B cell (primary cell): Measurements from ENCODE around the gene CSMD2. TPM values are rescaled to one million over a fixed set of nuclear protein-coding genes. Genes with fewer than 3 reads are reported as not detected.

Experiments used
- ATAC-seq: fragments of 200-7000 bp; cut with Tn5 transposase; one replicate; pipeline ENCODE4 v1.10.0; 2021; ENCODE audit warnings: low read depth, mild to moderate bottlenecking, moderate number of reproducible peaks, moderate library complexity
- CTCF ChIA-PET: fragments of 350-600 bp; sonication (Branson Sonifier 250); formaldehyde crosslinking; loops from one replicate; lab custom pipeline; 2021; ENCODE audit warnings: antibody characterized with exemption, inconsistent platforms; lab: Charles Lee
- POLR2A ChIA-PET: fragments of 350-600 bp; sonication (Branson Sonifier 250); formaldehyde crosslinking; loops from one replicate; lab custom pipeline; 2021; ENCODE audit warnings: antibody characterized with exemption; lab: Charles Lee
- DNase-seq: peaks from one replicate; pipeline ENCODE4 v3.0.0; 2013
- H2AFZ ChIP-seq: 2 replicates; pipeline ENCODE4 v1.6.1; 2012; ENCODE audit warnings: mild to moderate bottlenecking, low read depth, low read length; ENCODE audit not compliant: insufficient read depth, poor library complexity, severe bottlenecking
- H3K27ac ChIP-seq, 2 donors: 1 replicate in 1 of 2; 2 replicates in 1 of 2; pipeline ENCODE4 v1.5.1; 2012 to 2013; ENCODE audit warnings: low read length in 2 of 2, mild to moderate bottlenecking in 2 of 2, moderate library complexity in 1 of 2
- H3K27me3 ChIP-seq, 4 experiments: fragments of 200-600 bp in 1 of 4; sonication (generic) in 1 of 4; replicated peaks in 1 of 4; 1 replicate in 2 of 4; 2 replicates in 2 of 4; pipeline versions ENCODE4 v1.6.1 to v1.7.0; 2013 to 2016; ENCODE audit warnings: low read length in 3 of 4, mild to moderate bottlenecking in 2 of 4, mixed read lengths in 1 of 4, moderate library complexity in 1 of 4; ENCODE audit not compliant: insufficient read depth in 4 of 4, control insufficient read depth in 3 of 4; ENCODE audit errors: control extremely low read depth in 1 of 4
- H3K36me3 ChIP-seq, 2 experiments: replicated peaks in 1 of 2; 1 replicate in 1 of 2; 2 replicates in 1 of 2; pipeline versions ENCODE4 v1.6.1 to v1.7.1; 2013; ENCODE audit warnings: low read length in 1 of 2; ENCODE audit not compliant: insufficient read depth in 2 of 2, control insufficient read depth in 1 of 2; ENCODE audit errors: control extremely low read depth in 1 of 2, extremely low read depth in 1 of 2
- H3K4me1 ChIP-seq, 2 donors: fragments of 200-600 bp in 1 of 2; sonication (generic) in 1 of 2; 1 replicate in 1 of 2; 2 replicates in 1 of 2; pipeline versions ENCODE4 v1.5.1 to v1.6.1; 2013 to 2017; ENCODE audit warnings: low read length in 2 of 2; ENCODE audit not compliant: control insufficient read depth in 2 of 2, insufficient read depth in 2 of 2
- H3K4me2 ChIP-seq: replicated peaks from 2 replicates; pipeline ENCODE3; 2012; ENCODE audit warnings: mild to moderate bottlenecking, low read depth, low read length; ENCODE audit not compliant: poor library complexity, severe bottlenecking
- H3K4me3 ChIP-seq, 5 experiments: fragments of 200-600 bp in 1 of 5; sonication (generic) in 1 of 5; 1 replicate in 3 of 5; 2 replicates in 2 of 5; pipeline versions ENCODE4 v1.5.1 to v1.7.0; 2011 to 2016; ENCODE audit warnings: low read length in 4 of 5, mild to moderate bottlenecking in 4 of 5, low read depth in 2 of 5, control low read depth in 1 of 5, moderate library complexity in 1 of 5; ENCODE audit not compliant: insufficient read depth in 1 of 5; ENCODE audit errors: control extremely low read depth in 1 of 5, extremely low read depth in 1 of 5
- H3K79me2 ChIP-seq: fragments of 200-600 bp; sonication (generic); one replicate; pipeline ENCODE4 v1.6.0; 2016; ENCODE audit warnings: low read length; ENCODE audit not compliant: control insufficient read depth, insufficient read depth
- H3K9ac ChIP-seq: fragments of 200-600 bp; sonication (generic); 2 replicates; pipeline ENCODE4 v1.6.1; 2017; ENCODE audit warnings: mild to moderate bottlenecking, low read length, moderate library complexity
- H3K9me3 ChIP-seq, 3 donors: one replicate each; pipeline versions ENCODE4 v1.6.1 to v1.7.1; 2013; ENCODE audit warnings: low read length in 2 of 3; ENCODE audit not compliant: control insufficient read depth in 2 of 3, insufficient read depth in 1 of 3; ENCODE audit errors: control extremely low read depth in 1 of 3
- H4K20me1 ChIP-seq: 2 replicates; pipeline ENCODE4 v1.6.0; 2012; ENCODE audit warnings: mild to moderate bottlenecking, low read length; ENCODE audit not compliant: insufficient read depth, control insufficient read depth, poor library complexity, severe bottlenecking
- H3K27ac Mint-ChIP-seq: one replicate; pipeline ENCODE4 v1.8.0; 2021; ENCODE audit warnings: mixed read lengths
- H3K27me3 Mint-ChIP-seq: one replicate; pipeline ENCODE4 v1.8.0; 2021; ENCODE audit warnings: mixed read lengths
- H3K4me1 Mint-ChIP-seq: one replicate; pipeline ENCODE4 v1.8.0; 2021; ENCODE audit warnings: mixed read lengths
- H3K4me3 Mint-ChIP-seq: one replicate; pipeline ENCODE4 v1.8.0; 2021; ENCODE audit warnings: mixed read lengths
- H3K9me3 Mint-ChIP-seq: one replicate; pipeline ENCODE4 v1.8.0; 2022; ENCODE audit warnings: mixed read lengths; ENCODE audit not compliant: insufficient read depth
- CTCF ChIP-seq: fragments of 200-600 bp; IDR thresholded peaks from one replicate; pipeline ENCODE4 v1.8.0; 2022; ENCODE audit warnings: antibody characterized with exemption, mild to moderate bottlenecking
- EZH2 ChIP-seq: IDR thresholded peaks from 2 replicates; pipeline ENCODE4 v1.6.1; 2012; ENCODE audit warnings: borderline replicate concordance, low read depth, mild to moderate bottlenecking, moderate library complexity, low read length; ENCODE audit not compliant: insufficient read depth, poor library complexity, severe bottlenecking
- WGBS: methylation state at CpG from one replicate; pipeline ENCODE4 v1.1.5; 2013; ENCODE audit warnings: missing lambda C conversion rate; ENCODE audit not compliant: insufficient coverage; 5-methylcytosine and 5-hydroxymethylcytosine counted together
- intact Hi-C: fragments of 100-400 bp; cut with micrococcal nuclease; formaldehyde crosslinking; loops from one replicate; pipeline ENCODE4 v1.10.0; 2022
- polyA plus RNA-seq: library from polyadenylated mRNA; depleted of rRNA; stranded (reverse); fragments of >200 nt; gene quantifications from 2 replicates; pipeline ENCODE4 v1.2.3, GENCODE V29; 2012
- total RNA-seq, 2 donors: library from RNA; stranded (reverse); fragments of 120-200 nt in 1 of 2; gene quantifications; 1 replicate in 1 of 2; 2 replicates in 1 of 2; pipeline versions ENCODE4 v1.2.3 to v1.2.4, GENCODE V29; 2013 to 2022

The CSMD2 gene
- total and polyA plus RNA-seq, 2 donors (not counting 1 experiment from before 2014, with no cell fraction given), result not detected

GRCh38 chr1:33791251-33791650 is 373.8 kb downstream of the CSMD2 start:
- H3K4me1 Mint-ChIP-seq, result no peaks in the 10 kb centered on the region
- CTCF ChIA-PET, result no interaction called here
- POLR2A ChIA-PET, result no interaction called here

GRCh38 chr1:33790577-33790976 is 374.5 kb downstream of the CSMD2 start:
- CTCF ChIA-PET, result no interaction called here
- no peaks in the 10 kb centered on the region for H3K79me2 ChIP-seq
- intact Hi-C loops, result no loop called here
- no CpG with 5 or more reads among the region's 1 CpG for WGBS
- H3K27me3 ChIP-seq, result no peaks in the 10 kb centered on the region
- no peak for DNase-seq
- no peak overlapping the region for H3K4me2 ChIP-seq
- H3K4me3 ChIP-seq, result no peak overlapping the region
- H3K9me3 ChIP-seq, result peaks cover 0 to 7% (median 0%) of the 10 kb centered on the region in 3 donors
- H3K27ac ChIP-seq, result no peak overlapping the region
- Mint-ChIP-seq H3K27ac (no peak overlapping the region), H3K9me3 (peaks cover 9% of the 10 kb centered on the region), H3K27me3 (peaks cover 23% of the 10 kb centered on the region), H3K4me3 (no peak overlapping the region), H3K4me1 (no peaks in the 10 kb centered on the region)
- H4K20me1 ChIP-seq, result no peaks in the 10 kb centered on the region
- H3K9ac ChIP-seq, result no peak overlapping the region
- H3K4me1 ChIP-seq, result no peaks in the 10 kb centered on the region
- no peak for TF ChIP-seq CTCF
- no peak for TF ChIP-seq EZH2
- ATAC-seq, result no peak
- POLR2A ChIA-PET, result no interaction called here
- H2AFZ ChIP-seq, result no peak overlapping the region
- H3K36me3 ChIP-seq, result no peaks in the 10 kb centered on the region

More at GRCh38 chr1:33791251-33791650, 373.8 kb downstream of the CSMD2 start:
- Histone ChIP-seq H2AFZ (no peak overlapping the region), H4K20me1 (no peaks in the 10 kb centered on the region), H3K27me3 (no peaks in the 10 kb centered on the region), H3K79me2 (no peaks in the 10 kb centered on the region), H3K27ac (no peak overlapping the region), H3K36me3 (no peaks in the 10 kb centered on the region), H3K4me3 (no peak overlapping the region), H3K9me3 (peaks cover 0 to 10% (median 0%) of the 10 kb centered on the region in 3 donors), H3K4me1 (no peaks in the 10 kb centered on the region), H3K9ac (no peak overlapping the region), H3K4me2 (no peak overlapping the region)
- H3K27me3 Mint-ChIP-seq, result peaks cover 17% of the 10 kb centered on the region
- intact Hi-C loops, result no loop called here
- H3K27ac Mint-ChIP-seq, result no peak overlapping the region
- H3K9me3 Mint-ChIP-seq, result peaks cover 13% of the 10 kb centered on the region
- ATAC-seq, result no peak
- TF ChIP-seq CTCF, result no peak
- TF ChIP-seq EZH2, result no peak
- no peak for DNase-seq
- no peak overlapping the region for H3K4me3 Mint-ChIP-seq
- no CpG with 5 or more reads among the region's 2 CpGs for WGBS
